ENCODE data around the gene HSFX3. TPM values are rescaled to one million over a fixed set of nuclear protein-coding genes. Genes with fewer than 3 reads are reported as not detected.
A peak's percentile ranks its signal among the peaks of the same experiment; 100 is the strongest.

The HSFX3 gene
- total RNA-seq, 1 donor from 2014 or later, result not detected

- H3K4me3 ChIP-seq (ENCODE audit: low read depth, low read length), result no peak overlapping the region
- DNase-seq (ENCODE audit: low read depth), result no peak
Measured at GRCh38 chrX:149511081-149511480, 38.6 kb downstream of the HSFX3 start.

DNA sequence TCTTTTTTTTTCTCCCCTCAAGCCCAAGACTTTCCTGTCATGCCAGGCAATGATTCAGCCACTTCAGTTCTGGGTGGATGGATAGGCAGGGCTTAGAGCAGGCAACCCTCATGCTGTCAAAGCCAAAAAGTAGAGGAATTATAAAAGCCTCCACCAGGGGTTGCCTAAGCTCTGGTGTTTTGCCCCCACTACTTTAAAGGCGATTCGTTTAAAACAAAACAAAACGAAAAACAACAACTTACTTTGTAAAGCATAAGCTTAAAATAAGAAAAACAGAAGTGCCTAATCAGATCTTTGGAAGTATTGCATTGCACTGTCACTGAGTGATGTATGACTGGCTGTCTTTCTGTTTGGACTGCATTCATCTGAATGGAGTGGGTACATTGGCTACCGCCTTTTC lies 39.3 kb downstream of the HSFX3 start:
- peak; percentile 27 for TF ChIP-seq CTCF (conservative IDR thresholded peaks at IDR 0.05; ENCODE audit: low read depth, low read length)
- no peak for DNase-seq (ENCODE audit: low read depth)
- no peak overlapping the region for H3K4me3 ChIP-seq (ENCODE audit: low read depth, low read length)

More at GRCh38 chrX:149511081-149511480, 38.6 kb downstream of the HSFX3 start:
- TF ChIP-seq CTCF (conservative IDR thresholded peaks at IDR 0.05; ENCODE audit: low read depth, low read length), result no peak

DNA sequence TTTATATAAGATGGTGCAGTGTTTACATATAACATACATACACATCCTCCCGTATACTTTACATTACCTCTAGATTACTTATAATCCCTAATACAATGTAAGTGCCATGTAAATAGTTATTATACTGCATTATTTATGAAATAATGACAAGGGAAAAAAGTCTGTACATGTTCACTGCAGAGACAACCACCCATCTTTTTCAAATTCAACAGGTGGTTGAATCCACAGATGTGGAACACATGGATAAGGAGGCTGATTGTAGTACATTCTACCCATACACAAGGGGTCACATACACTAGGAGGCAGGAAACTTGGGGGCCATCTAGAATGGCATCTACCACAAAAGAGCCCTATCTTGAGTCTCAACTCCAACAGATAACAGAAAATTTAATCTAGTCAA lies 41.3 kb downstream of the HSFX3 start:
- TF ChIP-seq CTCF (conservative IDR thresholded peaks at IDR 0.05; ENCODE audit: low read depth, low read length), result no peak
- no peak overlapping the region for H3K4me3 ChIP-seq (ENCODE audit: low read depth, low read length)

DNA sequence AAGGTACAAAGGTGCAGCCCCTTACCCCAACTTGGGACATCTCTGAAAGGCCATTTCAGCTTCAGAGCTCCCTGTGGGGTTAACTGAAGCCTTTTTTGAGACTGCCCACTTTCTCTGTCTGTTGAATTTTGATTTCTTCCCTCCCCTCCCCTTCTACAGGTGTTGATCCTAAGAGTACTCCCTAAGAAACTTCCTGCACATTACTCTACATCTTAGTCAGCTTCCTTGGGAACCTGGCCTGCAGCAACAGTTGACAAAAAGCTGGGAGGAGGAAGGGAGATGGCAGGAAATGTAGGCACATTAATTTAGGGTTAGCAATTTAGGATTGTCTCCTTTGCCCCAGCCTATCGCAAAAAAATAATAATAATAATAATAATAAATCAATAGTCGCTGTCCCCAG lies 43.4 kb downstream of the HSFX3 start:
- no peak overlapping the region for H3K4me3 ChIP-seq (ENCODE audit: low read depth, low read length)
- no peak for DNase-seq (ENCODE audit: low read depth)

More for the DNA sequence above, 41.3 kb downstream of the HSFX3 start:
- DNase-seq (ENCODE audit: low read depth), result no peak

DNA sequence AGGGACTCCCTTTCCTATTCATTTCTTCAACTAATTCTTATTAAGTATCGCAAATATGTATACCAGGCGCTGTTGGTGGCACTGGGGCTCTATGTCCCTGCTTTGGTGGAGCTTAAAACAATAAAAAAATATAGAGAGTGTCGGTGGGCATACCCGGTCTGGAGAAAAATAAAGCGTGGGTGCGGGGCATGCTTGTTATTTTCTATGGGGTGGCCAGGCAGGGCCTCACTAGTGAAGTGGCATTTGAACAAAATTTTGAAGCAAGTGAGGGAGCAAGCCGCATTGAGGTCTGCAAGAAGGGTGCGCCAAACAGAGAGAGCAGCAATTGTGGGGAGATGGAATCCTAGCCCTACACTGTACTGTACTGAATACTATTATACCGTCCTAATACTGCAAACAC lies 44.1 kb downstream of the HSFX3 start:
- H3K4me3 ChIP-seq (ENCODE audit: low read depth, low read length), result no peak overlapping the region
- no peak for TF ChIP-seq CTCF (conservative IDR thresholded peaks at IDR 0.05; ENCODE audit: low read depth, low read length)
- no peak for DNase-seq (ENCODE audit: low read depth)

More for the DNA sequence above, 43.4 kb downstream of the HSFX3 start:
- TF ChIP-seq CTCF (conservative IDR thresholded peaks at IDR 0.05; ENCODE audit: low read depth, low read length), result no peak

- no peak for TF ChIP-seq CTCF (conservative IDR thresholded peaks at IDR 0.05; ENCODE audit: low read depth, low read length)
- DNase-seq (ENCODE audit: low read depth), result no peak
- peak within 1 kb of the TSS; percentile 68 for H3K4me3 ChIP-seq (ENCODE audit: low read depth, low read length)
Measured at GRCh38 chrX:149504915-149505651, 44.6 kb downstream of the HSFX3 start, which contains the start of gene IDS. TSS of gene IDS (minus strand) at chrX:149505306. CDS start at chrX:149505137, 169 bp downstream.
